Measurements from ENCODE around the gene ANAPC2.

GRCh38 chr9:137192448-137192780, 4.1 kb upstream of the ANAPC2 start:
- TF ChIP-seq CTCF (IDR thresholded peaks at IDR 0.05) (no peak), POLR2A (IDR thresholded peaks at IDR 0.05) (no peak)
